RWPE1 (cell line): ENCODE results near the gene PRODH2.
"Not testable (repeated sequence)": the region's sequence is repeated elsewhere in the genome, so short reads cannot be mapped to it uniquely, and the experiment has no call there.

Source experiments
- CTCF ChIA-PET: fragments of 350-600 bp; sonication (Branson Sonifier 250); formaldehyde crosslinking; extraction: SDS; loops from one replicate; lab custom pipeline; 2021; lab: Yijun Ruan, JAX
- POLR2A ChIA-PET: fragments of 400-600 bp; formaldehyde crosslinking; extraction: SDS; loops from one replicate; lab custom pipeline; 2020; ENCODE audit warnings: antibody characterized with exemption; ENCODE audit not compliant: low non-redundant PET; lab: Yijun Ruan, JAX
- DNase-seq: peaks from one replicate; pipeline ENCODE4 v3.0.0; 2012; ENCODE audit warnings: low spot score
- H3K27ac ChIP-seq: fragments of 450-650 bp; 2 replicates; pipeline ENCODE4 v1.5.1; 2017
- TF ChIP-seq, protein P1 (sequence below): fragments of 450-650 bp; conservative IDR thresholded peaks from 2 replicates; pipeline ENCODE4 v1.5.1; 2017; ENCODE audit warnings: low read depth, mild to moderate bottlenecking

Gene PRODH2

DNA sequence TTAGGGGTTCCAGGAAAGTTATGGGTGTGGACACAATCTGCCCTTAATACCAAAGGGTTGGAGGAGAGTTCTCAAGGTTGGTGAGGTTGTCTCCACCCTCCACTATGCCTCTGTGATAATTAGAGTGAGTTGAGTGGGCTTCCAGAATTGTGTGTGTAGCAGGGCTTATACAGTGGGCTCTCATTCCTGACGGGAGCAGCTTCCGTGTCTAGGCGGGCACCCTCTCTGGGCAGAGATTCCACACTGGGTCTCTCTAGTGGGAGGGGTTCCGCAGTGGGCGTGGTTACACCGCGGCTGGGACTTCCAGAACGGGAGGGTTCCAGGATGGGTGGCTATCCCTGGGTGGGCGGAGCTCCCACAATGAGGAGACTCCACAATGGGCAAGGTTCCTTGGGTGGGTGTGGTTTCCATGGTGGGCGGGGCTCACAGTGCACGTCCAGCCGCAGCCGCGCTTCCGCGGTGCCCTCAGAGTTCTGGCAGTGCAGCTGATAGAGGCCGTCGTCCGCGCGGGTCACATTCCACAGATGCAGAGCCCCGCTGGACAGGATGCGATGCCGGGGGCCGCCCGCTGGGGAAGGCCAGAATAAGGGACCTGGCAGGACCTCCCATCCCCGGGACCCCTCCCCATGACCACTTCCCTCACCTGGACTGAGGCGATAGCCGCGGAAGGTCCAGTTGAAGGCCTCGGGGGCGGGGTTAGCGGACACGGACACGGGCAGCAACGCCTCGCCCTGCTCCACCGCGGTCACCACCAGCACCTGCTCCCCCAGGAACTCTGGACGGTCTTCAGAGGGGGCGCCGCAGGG, 31.2 kb upstream of the PRODH2 start:
- ChIA-PET POLR2A (no interaction called here), CTCF (no interaction called here)
- TF ChIP-seq, protein P1, sequence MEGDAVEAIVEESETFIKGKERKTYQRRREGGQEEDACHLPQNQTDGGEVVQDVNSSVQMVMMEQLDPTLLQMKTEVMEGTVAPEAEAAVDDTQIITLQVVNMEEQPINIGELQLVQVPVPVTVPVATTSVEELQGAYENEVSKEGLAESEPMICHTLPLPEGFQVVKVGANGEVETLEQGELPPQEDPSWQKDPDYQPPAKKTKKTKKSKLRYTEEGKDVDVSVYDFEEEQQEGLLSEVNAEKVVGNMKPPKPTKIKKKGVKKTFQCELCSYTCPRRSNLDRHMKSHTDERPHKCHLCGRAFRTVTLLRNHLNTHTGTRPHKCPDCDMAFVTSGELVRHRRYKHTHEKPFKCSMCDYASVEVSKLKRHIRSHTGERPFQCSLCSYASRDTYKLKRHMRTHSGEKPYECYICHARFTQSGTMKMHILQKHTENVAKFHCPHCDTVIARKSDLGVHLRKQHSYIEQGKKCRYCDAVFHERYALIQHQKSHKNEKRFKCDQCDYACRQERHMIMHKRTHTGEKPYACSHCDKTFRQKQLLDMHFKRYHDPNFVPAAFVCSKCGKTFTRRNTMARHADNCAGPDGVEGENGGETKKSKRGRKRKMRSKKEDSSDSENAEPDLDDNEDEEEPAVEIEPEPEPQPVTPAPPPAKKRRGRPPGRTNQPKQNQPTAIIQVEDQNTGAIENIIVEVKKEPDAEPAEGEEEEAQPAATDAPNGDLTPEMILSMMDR = no peak
- H3K27ac ChIP-seq = no peak overlapping the region
- DNase-seq = peak; percentile 41

DNA sequence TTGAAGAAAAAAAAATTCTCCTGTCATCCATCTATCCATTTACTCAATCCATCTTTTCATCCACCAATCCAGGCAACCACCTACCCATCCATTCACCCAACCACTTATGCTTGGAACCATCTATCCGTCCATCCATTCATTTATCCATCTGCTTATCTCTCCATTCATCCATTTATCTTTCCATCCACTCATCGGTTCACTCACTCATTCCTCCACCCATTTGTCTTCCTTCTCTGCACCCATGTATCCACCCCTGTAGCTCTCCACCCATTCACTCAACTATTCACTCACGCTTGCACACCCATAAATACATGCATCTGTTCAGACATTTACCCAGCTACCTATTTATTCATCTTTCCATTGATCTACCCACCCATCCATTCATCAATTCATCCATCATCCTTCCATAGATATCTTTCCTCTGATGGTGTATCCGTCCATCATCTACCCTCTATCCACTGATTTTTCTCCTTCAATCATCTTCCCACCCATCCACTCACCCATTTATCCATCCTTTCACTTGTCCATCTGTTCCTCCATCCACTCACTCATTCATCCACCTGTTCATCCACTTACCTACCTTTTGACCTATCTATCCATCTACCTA, 30.1 kb upstream of the PRODH2 start:
- POLR2A ChIA-PET = no interaction called here
- H3K27ac ChIP-seq = no peak overlapping the region
- TF ChIP-seq, protein P1 = no peak
- CTCF ChIA-PET = no interaction called here
- DNase-seq = no peak

DNA sequence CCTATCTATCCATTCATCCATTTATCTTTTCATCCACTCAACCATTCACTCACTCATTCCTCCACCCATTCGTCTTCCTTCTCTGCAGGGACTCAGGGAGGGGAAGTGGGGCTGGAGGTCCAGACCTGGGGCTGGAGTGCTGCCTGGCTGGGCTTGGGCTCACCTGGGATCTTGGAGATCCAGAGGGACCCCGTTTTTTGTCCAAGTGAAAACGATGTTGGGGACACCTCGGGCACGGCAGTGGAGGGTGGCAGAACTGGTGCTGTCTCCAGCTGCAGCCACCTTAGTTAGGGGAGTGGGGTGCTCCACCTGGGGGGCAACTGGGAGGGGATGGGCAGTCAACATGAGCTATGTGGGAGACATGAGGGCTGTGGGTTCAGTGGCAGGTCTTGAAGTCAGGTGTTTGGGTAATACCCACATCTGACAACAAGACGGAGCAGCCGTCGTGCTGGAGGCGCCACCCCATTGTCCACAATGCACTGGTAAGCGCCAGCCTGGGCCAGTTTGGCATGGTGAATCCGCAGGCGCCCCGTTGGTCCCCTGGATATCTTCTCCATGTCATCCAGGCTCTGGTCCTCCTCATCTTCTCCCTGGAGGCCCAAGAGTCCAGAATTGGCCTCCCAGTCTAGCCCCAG, 29.4 kb upstream of the PRODH2 start:
- POLR2A ChIA-PET = no interaction called here
- H3K27ac ChIP-seq = no peak overlapping the region
- DNase-seq = no peak
- CTCF ChIA-PET = no interaction called here
- TF ChIP-seq, protein P1 = no peak

DNA sequence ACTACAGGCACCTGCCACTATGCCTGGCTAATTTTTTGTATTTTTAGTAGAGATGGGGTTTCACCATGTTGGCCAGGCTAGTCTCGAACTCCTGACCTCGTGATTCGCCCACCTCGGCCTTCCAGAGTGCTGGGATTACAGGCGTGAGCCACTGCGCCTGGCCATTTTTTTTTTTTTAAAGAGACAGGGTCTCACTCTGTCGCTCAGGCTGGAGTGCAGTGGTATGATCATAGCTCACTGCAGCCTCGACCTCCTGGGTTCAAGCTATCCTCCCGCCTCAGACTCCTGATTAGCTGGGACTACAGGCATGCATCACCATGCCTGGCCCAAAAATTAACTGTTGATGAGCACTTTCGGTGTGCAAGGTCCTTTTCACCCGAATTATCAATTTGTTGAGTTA, 23.5 kb upstream of the PRODH2 start:
- DNase-seq, POLR2A ChIA-PET, H3K27ac ChIP-seq: not testable (repeated sequence)
- CTCF ChIA-PET = interaction anchor here (0.5 kb wide), 1 partner anchor 46 kb away, joined by 3 read pairs; no protein-coding TSS in a partner anchor

DNA sequence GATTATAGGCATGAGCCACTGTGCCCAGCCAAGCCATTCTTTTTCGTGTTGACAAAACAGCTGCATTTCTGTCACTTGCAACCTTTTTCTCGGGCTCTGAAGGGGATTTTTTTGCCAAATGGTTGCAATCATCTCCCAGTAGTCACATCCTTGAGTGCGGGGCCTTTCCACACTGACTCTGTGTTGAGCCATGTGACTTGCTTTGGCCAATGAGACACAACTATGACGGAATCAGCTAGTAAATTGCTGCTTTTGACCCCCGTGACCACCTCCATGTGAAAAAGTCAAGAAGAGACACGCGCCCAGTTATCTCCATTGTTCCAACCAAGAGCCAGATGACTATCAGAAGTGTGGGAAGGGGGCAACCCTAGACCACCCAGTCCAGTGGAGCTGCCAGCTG, 21.3 kb upstream of the PRODH2 start:
- H3K27ac ChIP-seq = no peak overlapping the region
- CTCF ChIA-PET = interaction anchor here (0.7 to 1.4 kb wide), 4 partner anchors 11 to 23 kb away, joined by 3 to 8 read pairs (median 6); partner anchors contain the start of gene KIRREL2
- POLR2A ChIA-PET = no interaction called here
- no peak for DNase-seq
- TF ChIP-seq, protein P1 = no peak

DNA sequence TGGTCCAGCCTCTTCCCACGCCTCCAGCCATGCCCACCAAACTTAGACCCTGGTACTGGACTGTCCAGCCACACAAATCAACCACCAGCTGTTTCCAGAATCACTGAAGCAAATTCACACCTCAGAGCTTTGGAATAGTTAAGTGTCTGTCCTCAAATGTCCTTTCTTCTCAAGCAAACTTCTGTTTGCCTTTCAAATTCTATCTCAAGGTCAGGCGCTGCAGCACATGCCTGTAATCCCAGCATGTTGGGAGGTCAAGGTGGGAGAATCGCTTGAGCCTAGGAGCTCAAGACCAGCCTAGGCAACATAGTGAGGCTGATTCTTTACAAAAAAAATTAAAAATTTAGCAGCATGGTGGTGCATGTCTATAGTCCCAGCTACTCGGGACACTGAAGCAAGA, 19.4 kb upstream of the PRODH2 start:
- H3K27ac ChIP-seq = no peak overlapping the region
- POLR2A ChIA-PET = no interaction called here
- TF ChIP-seq, protein P1 = no peak
- DNase-seq = no peak
- CTCF ChIA-PET = interaction anchor here (0.6 kb wide), 1 partner anchor 12 kb away, joined by 3 read pairs; no protein-coding TSS in a partner anchor

DNA sequence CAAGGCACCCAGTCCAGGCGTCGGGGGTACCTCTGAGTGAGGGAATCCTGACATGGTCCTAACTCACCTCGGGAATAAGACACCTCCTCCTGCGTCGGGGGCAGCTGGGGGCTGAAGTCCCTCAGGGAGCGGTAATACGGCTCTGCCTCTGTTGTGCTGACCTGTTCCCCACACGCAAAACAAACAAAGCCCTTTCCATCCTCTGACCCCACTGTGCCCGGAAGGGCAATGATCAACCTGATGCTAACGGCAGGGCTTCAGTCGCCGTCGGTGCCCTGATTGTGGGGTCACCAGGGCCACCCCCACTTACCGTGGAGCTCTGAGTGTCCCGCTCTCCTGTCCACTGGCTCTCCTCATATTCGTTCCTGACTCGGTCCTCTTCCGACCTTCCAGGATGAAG, 18.3 kb upstream of the PRODH2 start:
- TF ChIP-seq, protein P1 = no peak
- no peak for DNase-seq
- H3K27ac ChIP-seq = no peak overlapping the region
- POLR2A ChIA-PET = no interaction called here
- CTCF ChIA-PET = no interaction called here
